NCI-H187 (cell line): ENCODE results near the gene ABCF2.

Source experiments
- DNase-seq, 2 experiments: peaks; one replicate each; lab custom pipeline; 2025; lab: John Stamatoyannopoulos, UW

ABCF2 gene

DNA sequence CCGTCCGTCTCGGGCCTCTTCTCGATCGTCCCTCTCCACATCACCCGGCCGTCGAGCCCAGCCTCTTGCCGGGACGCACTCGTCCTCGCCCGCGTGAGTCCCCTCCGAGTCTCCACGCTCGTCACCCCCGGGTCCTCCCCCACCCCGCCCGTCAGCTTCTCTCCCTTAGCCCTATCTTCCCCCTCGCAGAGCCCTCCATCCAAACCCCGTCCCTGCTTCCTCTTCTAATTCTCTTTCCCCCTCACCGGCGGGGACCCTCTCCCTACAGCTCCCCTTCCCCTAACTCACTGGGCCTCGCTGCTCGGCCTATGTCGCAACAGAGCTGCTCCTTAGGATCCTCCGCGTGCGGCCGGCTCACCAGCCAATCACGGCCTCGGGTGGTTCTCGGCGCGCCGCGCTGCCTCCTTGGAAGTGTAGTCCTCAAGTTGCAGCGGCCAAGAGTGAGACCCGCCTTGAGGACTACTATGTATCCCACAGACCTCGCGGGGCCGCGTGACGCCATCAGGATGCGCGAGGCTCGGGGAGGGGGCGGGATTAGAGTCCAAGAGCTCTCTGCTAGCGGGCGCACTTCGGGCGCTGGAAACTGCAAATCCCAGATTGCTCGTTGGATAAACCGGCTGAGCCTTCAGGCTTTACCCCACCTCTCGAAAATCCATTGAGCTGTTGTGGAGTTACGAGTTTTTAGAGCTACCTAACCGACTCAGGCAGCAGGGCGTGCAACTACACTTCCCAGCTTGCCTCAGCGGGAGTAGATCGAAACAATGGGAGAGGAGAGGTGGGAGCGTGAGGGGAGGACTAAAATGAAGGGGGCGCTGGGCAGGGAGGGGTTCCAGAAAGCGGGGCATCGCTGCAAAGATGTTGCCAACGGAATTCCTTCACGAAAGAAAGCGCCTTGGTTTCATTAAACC lies at the start of gene ABCF2:
Gene ABCF2, minus strand, starts transcription at position 331 of the 908 bp plus-strand sequence. CDS start 747 bp downstream, outside the sequence.
- peak; percentile 98 to 99 for DNase-seq

DNA sequence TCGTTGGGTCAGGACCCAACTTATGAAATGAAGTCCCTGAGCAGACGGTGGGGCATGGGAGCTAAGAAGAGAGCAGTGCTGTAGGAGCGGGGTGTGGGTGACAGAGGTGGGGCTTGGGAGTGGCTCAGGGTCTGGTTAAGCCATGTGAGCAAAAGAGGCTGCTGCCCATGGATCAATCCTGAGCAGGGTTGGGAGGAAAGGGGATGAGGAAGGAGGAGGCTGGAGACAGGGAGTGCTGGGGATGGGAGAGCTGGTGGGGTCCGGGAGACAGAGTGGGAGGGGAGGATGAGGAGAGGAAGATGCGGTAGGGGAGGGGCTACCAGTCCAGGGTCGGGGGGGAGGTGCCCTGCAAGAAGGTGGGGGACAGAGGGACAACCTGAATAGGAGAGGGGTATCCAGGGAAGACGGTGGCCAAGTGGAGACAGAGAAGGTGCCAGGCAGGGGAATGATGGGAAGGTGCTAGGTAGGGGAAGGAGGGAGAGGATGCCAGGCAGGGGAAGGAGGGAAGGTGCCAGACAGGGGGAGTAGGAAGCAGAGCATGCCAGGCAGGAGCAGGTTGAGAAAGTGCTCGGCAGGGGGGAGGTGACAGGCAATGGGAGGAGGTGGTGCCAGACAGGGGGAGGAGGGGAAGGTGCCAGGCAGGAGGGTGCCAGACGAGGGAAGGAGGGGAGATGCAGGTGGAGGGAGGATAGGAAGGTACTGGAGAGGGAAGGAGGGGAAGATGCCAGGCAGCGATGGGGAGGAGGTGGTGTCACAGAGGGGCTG lies 49.0 kb upstream of the ABCF2 start:
- no peak for DNase-seq

DNA sequence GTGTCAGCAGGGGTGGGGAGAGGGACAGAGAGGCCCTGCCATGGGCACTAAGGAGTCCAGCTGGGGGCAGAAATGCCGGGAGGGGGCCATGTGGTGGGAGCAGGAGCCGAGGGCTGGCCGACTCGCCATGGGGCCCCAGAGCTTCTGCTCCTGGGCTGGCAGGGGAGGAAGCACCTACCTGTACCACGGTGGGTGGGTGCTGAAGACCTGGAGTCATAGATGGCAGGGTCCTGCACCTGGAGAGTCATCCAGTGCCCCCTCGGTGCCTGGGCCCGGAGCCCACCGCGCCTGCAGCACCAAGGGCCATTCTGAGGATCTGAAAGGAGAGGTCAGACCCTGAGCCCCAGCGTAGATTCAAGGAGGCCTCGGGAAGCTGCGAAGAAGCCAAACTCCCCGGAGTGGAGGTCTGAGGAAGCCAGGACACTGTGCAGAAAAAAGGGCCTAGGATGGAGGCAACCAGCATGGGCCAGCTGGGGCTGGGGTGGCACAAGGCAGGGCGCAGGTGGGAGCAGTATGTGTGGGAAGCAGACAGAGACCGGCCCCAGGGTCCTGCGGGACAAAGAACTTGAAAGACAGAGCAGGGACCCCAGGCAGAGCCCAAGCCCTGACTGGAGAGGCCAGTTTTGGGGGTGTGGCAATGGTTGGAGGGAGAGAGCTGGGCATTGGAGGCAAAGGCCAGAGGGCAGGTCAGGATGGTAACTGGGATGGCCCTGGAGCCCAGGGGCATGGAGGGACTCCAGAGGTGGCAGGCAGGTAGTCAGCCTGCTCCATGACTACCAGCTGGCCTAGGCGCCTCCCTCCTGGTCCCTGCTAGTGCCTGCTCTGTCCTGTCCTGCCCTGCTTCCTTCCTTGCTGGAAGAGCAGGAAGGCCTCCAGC lies 48.2 kb upstream of the ABCF2 start:
- DNase-seq: no peak

DNA sequence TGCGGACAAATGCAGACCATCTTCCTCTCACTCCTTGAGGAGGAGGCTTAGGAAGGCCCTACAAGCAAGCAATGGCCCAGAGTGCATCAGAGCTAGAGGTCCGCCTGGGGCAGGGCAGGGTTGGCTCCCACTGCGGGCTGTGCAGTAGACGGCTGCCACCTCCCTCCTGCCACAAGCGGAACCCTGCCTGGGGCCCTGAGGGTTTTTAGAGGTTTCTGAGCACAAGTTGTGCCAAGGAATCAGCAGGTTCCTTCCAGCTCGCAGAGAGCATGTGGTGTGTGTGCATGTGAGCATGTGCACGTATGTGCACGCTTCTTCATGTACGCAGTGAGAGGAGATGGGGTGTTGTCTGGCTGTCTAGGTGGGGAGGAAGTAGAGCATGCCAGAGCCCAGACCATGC lies 47.4 kb upstream of the ABCF2 start:
- no peak for DNase-seq

DNA sequence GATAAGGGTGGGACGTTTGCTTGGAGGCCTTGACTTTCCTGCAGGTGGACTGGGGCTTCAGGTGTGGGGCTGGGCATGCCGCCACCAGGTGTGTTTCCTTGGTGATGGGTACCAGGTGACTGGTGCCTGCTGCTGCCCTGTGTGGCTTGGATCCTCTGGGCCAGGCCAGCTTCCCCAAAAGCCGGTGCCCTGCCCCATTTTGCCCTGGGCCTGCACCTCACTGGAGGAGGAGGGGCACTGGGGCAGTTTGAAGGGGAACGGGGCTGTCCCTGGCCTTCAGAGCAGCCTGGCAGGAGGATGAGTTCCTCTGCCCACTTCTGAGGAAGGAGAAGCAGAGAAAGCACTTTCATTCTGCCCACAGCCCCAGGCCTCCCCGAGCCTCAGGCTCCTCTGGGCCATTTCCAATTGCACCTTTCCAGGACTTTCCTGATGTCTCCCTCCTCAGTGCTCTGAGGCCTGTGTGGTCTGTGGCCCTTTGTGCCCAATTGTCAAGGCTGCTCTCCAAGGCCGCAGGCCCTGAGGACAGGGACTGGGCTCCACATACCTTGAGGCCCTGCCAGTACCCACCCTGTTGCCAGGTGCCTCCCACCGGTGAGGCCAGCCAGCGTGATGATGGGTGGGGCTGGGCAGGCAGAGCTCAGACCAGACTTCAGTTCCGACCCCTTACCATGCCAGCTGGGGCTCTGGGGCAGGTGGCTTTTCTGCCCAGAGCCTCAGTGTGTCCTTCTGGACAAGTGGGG lies 46.8 kb upstream of the ABCF2 start:
- no peak for DNase-seq

DNA sequence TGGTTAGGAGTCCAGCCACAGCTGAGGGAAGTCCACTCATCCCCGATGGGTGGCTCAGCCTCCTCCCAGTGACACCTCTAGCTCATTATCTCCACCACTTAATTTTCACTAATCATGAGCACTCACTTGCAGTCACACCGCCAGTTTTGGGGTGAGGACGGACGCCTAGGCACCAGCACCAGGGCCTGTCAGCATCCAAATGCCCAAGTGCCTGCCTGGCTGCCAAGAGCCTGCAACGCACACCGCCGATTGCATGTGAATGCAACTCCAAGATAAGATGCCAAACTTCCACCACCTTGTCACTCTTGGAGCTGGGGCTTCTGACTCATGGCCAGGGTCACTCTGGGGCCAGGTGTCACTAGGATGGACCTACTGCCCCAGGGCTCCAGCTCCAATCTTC lies 45.9 kb upstream of the ABCF2 start:
- DNase-seq: no peak

DNA sequence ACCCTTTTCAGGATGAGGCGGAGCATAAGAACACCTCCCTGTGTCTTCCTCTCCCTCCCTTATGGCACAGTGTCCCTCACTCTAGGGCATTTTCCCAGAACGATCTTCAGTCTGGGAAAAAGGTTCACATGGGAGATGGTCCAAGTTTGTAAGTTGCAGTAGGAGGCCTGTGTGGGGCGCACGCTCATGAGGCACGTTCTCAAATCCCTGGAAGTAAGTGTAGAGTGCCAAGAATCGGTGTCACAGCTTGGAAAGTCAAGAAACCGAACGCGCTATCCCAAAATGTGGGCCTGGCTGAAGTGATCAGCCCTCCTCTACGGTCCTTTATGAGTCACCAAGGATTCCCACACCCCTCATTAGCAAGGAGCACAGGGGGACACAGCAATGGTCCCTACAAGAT lies 45.4 kb upstream of the ABCF2 start:
- no peak for DNase-seq

DNA sequence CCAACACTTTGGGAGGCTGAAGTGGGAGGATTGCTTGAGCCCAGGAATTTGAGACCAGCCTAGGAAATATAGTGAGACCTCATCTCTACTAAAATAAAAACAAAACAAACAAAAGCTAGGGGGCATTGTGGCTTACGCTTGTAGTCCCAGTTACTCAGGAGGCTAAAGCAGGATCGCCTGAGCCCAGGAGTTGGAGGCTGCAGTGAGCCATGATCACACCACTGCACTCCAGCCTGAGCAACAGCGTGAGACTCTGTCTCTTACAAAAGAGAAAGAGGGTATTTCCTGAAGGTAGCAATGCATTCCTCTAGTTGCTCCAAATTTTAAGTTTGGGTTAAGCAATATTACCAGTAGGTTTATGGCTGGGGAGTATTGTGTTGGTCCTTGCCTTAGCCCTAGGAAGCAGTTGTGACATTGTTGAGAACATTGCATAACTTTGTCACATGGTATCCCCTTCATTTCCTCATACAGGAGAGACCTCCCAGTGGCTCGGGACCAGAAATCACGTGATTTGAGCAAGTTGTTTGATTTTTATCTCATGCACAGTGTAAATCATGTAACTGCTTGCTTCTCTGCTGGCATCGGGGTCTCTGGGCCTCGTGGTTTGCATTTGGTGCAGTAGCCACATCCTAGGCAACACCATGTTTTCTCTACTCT lies 44.8 kb upstream of the ABCF2 start:
- no peak for DNase-seq

DNA sequence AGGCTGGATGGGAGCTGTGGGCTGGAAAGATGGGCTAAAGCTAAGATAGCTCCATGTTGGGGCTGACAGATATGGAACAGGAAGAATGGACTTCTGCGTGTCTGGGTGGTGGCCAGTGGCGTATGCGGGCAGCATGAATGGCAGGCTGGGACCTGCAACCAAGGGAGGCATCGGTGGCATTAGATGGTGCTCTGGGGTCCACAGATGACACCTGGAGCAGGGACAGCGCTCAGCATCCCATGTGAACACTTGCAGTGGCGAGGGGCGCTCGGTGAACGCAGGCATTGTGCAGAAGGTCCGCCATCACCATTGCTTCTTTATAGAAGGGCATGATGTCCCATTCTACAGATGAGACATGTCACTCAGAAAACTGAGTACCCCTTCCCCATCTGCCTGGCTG lies 42.5 kb upstream of the ABCF2 start:
- DNase-seq: no peak

DNA sequence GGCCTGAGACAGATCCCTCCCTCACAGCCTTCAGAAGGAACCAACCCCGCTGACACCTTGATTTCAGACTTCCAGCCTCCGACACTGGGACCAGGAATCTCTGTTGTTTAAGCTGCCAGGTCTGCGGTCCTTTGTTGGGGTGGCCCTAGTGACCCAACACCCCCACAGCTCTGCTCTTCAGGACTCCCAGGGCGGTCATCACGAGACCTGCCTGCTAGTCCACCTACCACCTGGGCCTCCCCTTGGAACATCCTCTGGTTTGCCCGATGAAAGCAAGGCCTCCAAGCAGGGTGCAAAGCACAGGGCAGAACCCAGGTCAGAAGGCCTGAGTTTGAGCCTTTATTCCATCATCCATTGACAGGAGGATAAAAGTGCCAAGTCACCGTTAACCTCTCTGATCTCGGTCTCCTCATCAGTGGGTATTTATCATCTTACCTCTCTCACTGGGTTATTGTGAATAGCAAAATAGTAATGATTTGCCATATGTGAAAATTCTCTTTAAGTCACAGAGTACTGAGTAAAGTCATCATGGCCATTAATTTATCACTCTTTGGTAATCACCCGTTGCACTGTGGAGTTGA lies 38.4 kb upstream of the ABCF2 start:
- DNase-seq: no peak

DNA sequence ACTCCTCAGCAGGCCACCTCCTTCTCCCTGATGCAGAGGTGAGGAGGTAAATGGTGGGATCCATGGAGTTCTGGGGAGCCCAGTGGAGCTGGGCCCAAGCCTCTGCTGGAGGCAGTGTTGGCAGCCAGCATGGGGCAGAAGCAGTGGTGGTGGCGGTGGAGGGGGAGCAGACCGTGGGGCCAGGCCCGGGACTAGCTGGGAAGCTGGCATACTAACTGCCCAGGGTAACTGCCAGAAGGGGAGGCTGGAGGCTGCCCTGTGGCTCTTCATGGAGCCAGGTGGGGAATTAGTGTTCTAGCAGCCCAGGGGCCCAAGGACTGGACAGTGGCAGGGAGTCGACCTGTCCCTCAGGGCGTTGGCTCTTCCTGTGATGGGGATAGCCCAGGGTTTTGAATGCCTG lies 37.6 kb upstream of the ABCF2 start:
- DNase-seq: no peak

DNA sequence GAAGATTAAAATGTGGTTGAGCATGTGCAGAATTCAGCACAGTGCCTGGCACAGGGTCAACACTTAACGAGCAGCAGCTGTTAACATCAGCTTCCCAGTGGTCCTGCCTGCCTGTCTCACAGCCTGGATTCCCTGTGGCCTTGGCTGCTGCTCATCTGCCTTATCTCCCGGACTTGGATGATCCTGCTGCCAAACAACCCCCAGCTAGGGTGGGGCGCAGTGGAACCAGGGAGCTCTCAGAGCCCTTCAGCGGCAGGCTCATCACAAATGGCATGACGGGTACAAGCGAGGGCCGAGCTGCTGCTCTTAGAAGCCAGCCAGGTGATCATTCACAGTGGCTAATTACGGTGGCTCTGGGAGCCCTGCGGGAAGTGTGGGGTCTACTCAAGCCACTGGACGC lies 34.5 kb upstream of the ABCF2 start:
- no peak for DNase-seq

DNA sequence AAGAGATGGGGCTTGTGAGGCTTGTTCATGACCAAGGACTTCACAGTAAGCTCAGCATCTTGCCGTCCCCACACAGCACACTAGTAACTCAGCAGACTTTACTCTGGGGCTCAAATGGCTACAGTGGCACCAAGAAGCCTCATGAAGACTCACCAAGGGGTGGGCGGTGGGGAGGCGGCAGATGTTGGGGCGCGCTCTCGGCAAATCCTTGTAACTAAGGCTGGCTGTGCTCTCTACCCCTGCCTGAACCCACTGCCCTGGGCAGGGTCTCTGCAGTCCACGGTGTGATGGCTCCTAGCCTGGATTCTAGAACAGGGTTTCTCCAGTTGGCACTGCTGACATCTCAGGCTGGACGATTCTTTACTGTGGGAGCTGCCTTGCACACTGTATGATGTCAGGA lies 33.9 kb upstream of the ABCF2 start:
- DNase-seq: no peak

DNA sequence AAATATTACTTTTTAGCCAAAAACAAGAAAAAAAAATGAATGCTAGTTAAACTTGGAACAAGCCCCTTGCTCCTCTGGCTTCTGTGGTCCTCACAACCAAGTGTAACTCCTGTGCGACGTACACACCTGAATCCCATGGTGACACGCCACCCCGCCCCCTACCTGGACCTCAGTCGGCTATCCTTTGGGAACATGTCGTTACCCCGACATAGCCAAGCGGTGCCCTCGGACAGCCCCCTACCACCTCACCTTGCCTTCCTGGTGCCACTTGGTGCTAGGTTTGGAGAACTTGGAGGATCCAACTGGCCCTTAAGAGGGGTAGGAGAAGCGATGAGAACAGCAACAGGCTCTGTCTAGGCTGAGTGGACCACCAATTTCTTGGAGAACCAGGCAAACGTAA lies 33.5 kb upstream of the ABCF2 start:
- DNase-seq: no peak

DNA sequence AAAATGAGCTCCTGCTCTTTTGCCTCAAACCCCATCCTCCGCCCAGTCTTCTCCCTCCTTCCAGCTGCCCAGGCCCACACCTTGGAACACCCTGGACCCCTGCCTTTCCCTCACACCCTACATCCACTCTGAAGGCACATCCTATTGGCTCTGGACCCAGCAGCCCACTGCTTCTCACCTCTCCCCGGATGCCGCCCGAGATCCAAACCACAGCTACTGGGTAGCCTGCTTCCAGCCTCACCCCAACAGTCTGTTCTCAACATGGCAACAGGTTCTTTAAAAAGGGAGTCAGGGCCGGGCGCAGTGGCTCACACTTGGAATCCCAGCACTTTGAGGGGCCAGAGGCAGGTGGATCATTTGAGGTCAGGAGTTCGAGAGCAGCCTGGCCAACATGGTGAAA lies 31.0 kb upstream of the ABCF2 start:
- DNase-seq: no peak

DNA sequence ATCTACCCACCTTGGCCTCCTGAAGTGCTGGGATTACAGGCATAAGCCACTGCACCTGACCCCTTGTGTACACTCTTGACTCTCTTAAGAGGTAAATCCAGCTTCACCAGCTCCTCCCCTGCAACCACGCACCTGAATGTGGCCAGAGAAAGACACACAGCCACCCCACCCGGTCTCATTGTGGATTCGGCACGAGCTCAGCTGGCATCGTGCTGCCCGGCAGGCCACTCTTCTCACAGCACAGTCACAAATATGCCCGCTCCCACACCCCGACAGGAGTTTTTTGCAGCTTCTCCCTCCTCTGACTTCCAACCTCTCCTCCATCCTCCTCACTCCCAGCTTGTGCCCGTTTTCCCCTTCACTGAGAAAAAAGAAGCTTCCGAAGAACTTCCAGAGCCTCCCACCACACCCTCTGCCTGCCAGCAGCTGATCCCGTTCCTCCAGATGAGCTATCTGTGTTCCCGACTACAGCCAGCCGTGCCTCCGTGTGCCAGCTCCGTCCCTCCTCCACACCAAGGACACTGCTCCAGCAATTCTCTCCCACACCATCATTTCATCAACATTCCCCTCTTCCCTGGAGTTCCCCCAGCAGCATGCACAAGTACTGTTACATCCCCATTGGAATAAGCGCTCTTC lies 29.5 kb upstream of the ABCF2 start:
- no peak for DNase-seq

DNA sequence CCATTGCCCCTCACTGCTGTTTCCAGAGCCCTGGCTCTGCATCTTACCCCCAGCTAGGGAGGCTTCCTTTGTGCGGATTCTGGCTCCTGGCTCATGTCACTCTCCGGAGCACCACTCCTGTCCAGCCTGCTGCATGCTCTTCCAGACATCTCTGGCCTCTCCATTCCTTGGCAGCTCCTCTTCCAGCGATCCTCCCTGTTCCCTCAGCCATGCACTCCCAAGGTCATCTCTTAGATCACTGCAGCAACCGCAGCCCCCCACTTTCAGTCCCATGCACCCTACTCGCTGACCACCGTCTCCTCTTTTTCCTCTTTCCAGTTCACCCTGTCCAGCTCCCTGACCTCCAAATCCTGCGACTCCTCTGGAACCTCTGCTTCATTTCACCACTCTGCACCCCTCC lies 28.4 kb upstream of the ABCF2 start:
- DNase-seq: no peak

DNA sequence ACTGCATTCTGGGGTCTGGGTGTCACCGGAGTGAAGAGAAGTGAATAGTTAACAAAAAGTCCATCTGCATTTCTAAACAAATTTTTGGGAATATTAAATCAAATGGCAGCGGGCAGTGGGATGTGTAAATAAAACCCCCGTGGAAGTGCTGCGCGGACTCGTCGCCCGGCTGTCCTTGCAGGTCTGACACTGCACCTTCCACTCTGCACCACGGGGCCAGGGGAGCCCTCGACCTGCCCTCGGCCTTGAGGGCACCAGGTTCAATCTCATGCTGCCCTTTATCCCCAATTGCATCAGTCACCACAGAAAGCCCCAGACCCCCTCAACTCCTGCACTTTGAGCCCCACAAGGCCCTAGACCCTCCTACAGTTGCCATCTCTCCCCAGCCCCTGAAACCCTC lies 27.8 kb upstream of the ABCF2 start:
- no peak for DNase-seq

DNA sequence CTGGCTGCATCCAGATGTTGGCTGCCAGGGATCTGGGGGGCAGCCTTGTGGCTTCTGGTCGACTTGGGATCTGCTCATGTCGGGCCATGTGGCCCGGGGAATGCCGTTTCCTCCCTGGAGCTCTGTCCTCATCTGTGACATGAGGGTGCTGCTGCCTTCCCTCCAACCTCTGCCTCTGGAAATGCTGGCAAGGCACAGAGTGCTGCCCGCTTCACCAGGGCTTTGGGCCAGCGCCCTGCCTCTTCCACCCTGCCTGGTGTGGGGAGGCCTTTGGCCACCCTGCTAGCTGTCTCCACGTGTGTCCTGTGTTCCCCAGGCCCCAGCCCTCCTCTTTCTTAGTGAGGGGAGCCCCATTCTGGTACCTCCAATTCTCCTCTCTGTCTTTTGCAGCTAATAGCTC lies 27.3 kb upstream of the ABCF2 start:
- no peak for DNase-seq
